Measurements from ENCODE around the gene MCEMP1.

DNA sequence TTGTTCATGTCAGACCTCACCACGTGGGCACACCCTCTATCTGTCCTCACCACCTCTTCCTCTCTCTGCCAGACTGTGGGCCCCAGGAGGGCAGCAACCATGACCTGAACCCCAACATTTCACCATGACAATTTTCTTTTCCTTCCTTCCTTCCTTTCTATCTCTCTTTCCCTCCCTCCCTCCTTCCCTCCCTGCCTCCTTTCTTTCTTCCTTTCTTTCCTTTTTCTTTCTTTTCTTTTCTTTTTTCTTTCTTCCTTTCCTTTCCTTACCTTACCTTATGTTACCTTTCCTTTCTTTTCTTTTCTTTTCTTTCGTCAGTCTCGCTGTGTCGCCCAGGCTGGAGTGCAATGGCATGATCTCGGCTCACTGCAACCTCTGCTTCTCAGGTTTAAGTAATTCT is 33.7 kb downstream of the MCEMP1 start:
- no peak for TF ChIP-seq POLR2A (IDR thresholded peaks at IDR 0.05)
- TF ChIP-seq, protein P1, sequence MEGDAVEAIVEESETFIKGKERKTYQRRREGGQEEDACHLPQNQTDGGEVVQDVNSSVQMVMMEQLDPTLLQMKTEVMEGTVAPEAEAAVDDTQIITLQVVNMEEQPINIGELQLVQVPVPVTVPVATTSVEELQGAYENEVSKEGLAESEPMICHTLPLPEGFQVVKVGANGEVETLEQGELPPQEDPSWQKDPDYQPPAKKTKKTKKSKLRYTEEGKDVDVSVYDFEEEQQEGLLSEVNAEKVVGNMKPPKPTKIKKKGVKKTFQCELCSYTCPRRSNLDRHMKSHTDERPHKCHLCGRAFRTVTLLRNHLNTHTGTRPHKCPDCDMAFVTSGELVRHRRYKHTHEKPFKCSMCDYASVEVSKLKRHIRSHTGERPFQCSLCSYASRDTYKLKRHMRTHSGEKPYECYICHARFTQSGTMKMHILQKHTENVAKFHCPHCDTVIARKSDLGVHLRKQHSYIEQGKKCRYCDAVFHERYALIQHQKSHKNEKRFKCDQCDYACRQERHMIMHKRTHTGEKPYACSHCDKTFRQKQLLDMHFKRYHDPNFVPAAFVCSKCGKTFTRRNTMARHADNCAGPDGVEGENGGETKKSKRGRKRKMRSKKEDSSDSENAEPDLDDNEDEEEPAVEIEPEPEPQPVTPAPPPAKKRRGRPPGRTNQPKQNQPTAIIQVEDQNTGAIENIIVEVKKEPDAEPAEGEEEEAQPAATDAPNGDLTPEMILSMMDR (IDR thresholded peaks at IDR 0.05), result no peak

Data from lower leg skin (tissue), 3 donors.